Mesenchymal stem cell (in vitro differentiated cells and primary cell): Measurements from ENCODE around the gene ARHGEF19.
"Not testable (repeated sequence)": the region's sequence is repeated elsewhere in the genome, so short reads cannot be mapped to it uniquely, and the experiment has no call there.

Experiments used
- DNase-seq: peaks from one replicate; pipeline ENCODE4 v3.0.0-alpha.2; 2013
- H2AFZ ChIP-seq: one replicate; pipeline ENCODE4 v1.6.1; 2013; ENCODE audit warnings: low read depth, mild to moderate bottlenecking, control low read depth, inconsistent platforms, low read length, moderate library complexity
- H2AK5ac ChIP-seq: 2 replicates; pipeline ENCODE4 v1.6.1; 2013; ENCODE audit warnings: low read length, moderate library complexity, mild to moderate bottlenecking, inconsistent platforms; ENCODE audit not compliant: severe bottlenecking
- H2BK120ac ChIP-seq: one replicate; pipeline ENCODE4 v1.6.1; 2013; ENCODE audit warnings: low read depth, mild to moderate bottlenecking, inconsistent platforms, low read length, moderate library complexity
- H2BK12ac ChIP-seq, 2 experiments: one replicate each; pipeline ENCODE4 v1.6.1; 2013; ENCODE audit warnings: inconsistent platforms in 2 of 2, low read length in 2 of 2, mild to moderate bottlenecking in 2 of 2, moderate library complexity in 2 of 2, control low read depth in 1 of 2
- H2BK15ac ChIP-seq: one replicate; pipeline ENCODE4 v1.6.1; 2013; ENCODE audit warnings: mild to moderate bottlenecking, low read depth, inconsistent platforms; ENCODE audit not compliant: poor library complexity, severe bottlenecking
- H2BK5ac ChIP-seq: 2 replicates; pipeline ENCODE4 v1.6.1; 2013; ENCODE audit warnings: low read depth, mild to moderate bottlenecking, low read length, control low read depth, inconsistent platforms; ENCODE audit not compliant: poor library complexity, severe bottlenecking
- H3K14ac ChIP-seq, 2 experiments: one replicate each; pipeline ENCODE4 v1.6.1; 2013; ENCODE audit warnings: inconsistent platforms in 2 of 2, low read length in 2 of 2, control low read depth in 1 of 2, mild to moderate bottlenecking in 1 of 2, moderate library complexity in 1 of 2
- H3K18ac ChIP-seq, 2 experiments: one replicate each; pipeline ENCODE4 v1.6.1; 2013; ENCODE audit warnings: inconsistent platforms in 2 of 2, low read length in 2 of 2, control low read depth in 1 of 2, low read depth in 1 of 2, mild to moderate bottlenecking in 1 of 2
- H3K23ac ChIP-seq, 2 experiments: one replicate each; pipeline ENCODE4 v1.6.1; 2013; ENCODE audit warnings: inconsistent platforms in 2 of 2, low read length in 2 of 2, mild to moderate bottlenecking in 2 of 2, moderate library complexity in 2 of 2, control low read depth in 1 of 2
- H3K27ac ChIP-seq: 2 replicates; pipeline ENCODE4 v1.5.1; 2013; ENCODE audit warnings: mild to moderate bottlenecking, moderate library complexity, low read length, control low read depth, inconsistent platforms; ENCODE audit not compliant: poor library complexity, severe bottlenecking
- H3K27me3 ChIP-seq, 2 experiments: 2 replicates each; pipeline versions ENCODE4 v1.6.1 to v1.7.0; 2013; ENCODE audit warnings: low read length in 2 of 2, mild to moderate bottlenecking in 2 of 2, moderate library complexity in 2 of 2, control low read depth in 1 of 2, inconsistent platforms in 1 of 2; ENCODE audit not compliant: control insufficient read depth in 1 of 2, insufficient read depth in 1 of 2
- H3K36me3 ChIP-seq, 2 experiments: 2 replicates each; pipeline versions ENCODE4 v1.6.1 to v1.7.0; 2013; ENCODE audit warnings: low read length in 2 of 2, control low read depth in 1 of 2, inconsistent platforms in 1 of 2, low read depth in 1 of 2, mild to moderate bottlenecking in 1 of 2; ENCODE audit not compliant: insufficient read depth in 2 of 2, control insufficient read depth in 1 of 2
- H3K4ac ChIP-seq, 2 experiments: one replicate each; pipeline ENCODE4 v1.6.1; 2013; ENCODE audit warnings: inconsistent platforms in 2 of 2, low read length in 2 of 2, mild to moderate bottlenecking in 2 of 2, moderate library complexity in 2 of 2, control low read depth in 1 of 2, low read depth in 1 of 2
- H3K4me1 ChIP-seq: 2 replicates; pipeline ENCODE4 v1.6.1; 2013; ENCODE audit warnings: low read depth, low read length, control low read depth; ENCODE audit not compliant: control insufficient read depth, insufficient read depth
- H3K4me2 ChIP-seq: 2 replicates; pipeline ENCODE4 v1.6.1; 2013; ENCODE audit warnings: low read length, mild to moderate bottlenecking, inconsistent platforms; ENCODE audit not compliant: poor library complexity, severe bottlenecking
- H3K4me3 ChIP-seq, 2 experiments: 2 replicates each; pipeline versions ENCODE4 v1.5.1 to v1.7.0; 2013; ENCODE audit warnings: low read length in 2 of 2, mild to moderate bottlenecking in 2 of 2, control low read depth in 1 of 2, low read depth in 1 of 2; ENCODE audit not compliant: insufficient read depth in 1 of 2
- H3K79me1 ChIP-seq: replicated peaks from 2 replicates; pipeline ENCODE4 v1.6.1; 2013; ENCODE audit warnings: mild to moderate bottlenecking, control low read depth, low read length, inconsistent platforms; ENCODE audit not compliant: poor library complexity, severe bottlenecking
- H3K9ac ChIP-seq: 2 replicates; pipeline ENCODE4 v1.7.0; 2013; ENCODE audit warnings: mild to moderate bottlenecking, low read length, moderate library complexity
- H3K9me3 ChIP-seq: 2 replicates; pipeline ENCODE4 v1.7.0; 2013; ENCODE audit warnings: mild to moderate bottlenecking, low read length; ENCODE audit not compliant: control insufficient read depth
- H4K8ac ChIP-seq: one replicate; pipeline ENCODE4 v1.6.1; 2013; ENCODE audit warnings: inconsistent platforms, mild to moderate bottlenecking, low read length, moderate library complexity
- H4K91ac ChIP-seq: one replicate; pipeline ENCODE4 v1.6.1; 2013; ENCODE audit warnings: mild to moderate bottlenecking, low read length, inconsistent platforms
- WGBS: methylation state at CpG from one replicate; pipeline ENCODE4 v1.1.7; 2013; ENCODE audit warnings: mixed read lengths; 5-methylcytosine and 5-hydroxymethylcytosine counted together

Gene ARHGEF19

GRCh38 chr1:16171314-16172151, 40.9 kb downstream of the ARHGEF19 start:
- Histone ChIP-seq H3K18ac (peak overlapping the region in 1 of 2 experiments; percentile 48), H3K4me3 (no peak overlapping the region), H3K36me3 (no peaks in the 10 kb centered on the region), H4K8ac (no peak overlapping the region), H2BK5ac (no peak overlapping the region), H3K14ac (no peak overlapping the region), H3K23ac (no peak overlapping the region), H4K91ac (no peak overlapping the region), H2BK12ac (peak overlapping the region; percentile 49 to 70), H2AFZ (no peak overlapping the region), H3K27me3 (peaks cover 0 to 10% of the 10 kb centered on the region in 2 experiments), H3K79me1 (peaks cover 3% of the 10 kb centered on the region), H3K27ac (no peak overlapping the region), H3K9me3 (no peaks in the 10 kb centered on the region), H2BK15ac (peak overlapping the region; percentile 82), H3K4me2 (no peak overlapping the region), H3K9ac (no peak overlapping the region), H2BK120ac (no peak overlapping the region), H3K4ac (peak overlapping the region in 1 of 2 experiments; percentile 15), H3K4me1 (peaks cover 42% of the 10 kb centered on the region), H2AK5ac (peak overlapping the region; percentile 62)
- no peak for DNase-seq
- 85% methylated on average over 19 of the region's 19 CpGs for WGBS

GRCh38 chr1:16170283-16170673, 42.2 kb downstream of the ARHGEF19 start:
- WGBS, result no CpG with 5 or more reads among the region's 3 CpGs
- no peak overlapping the region for H3K4me2 ChIP-seq

GRCh38 chr1:16168622-16169360, 43.7 kb downstream of the ARHGEF19 start:
- Histone ChIP-seq H3K9me3 (no peaks in the 10 kb centered on the region), H3K27ac (no peak overlapping the region)
- DNase-seq, result no peak

More at GRCh38 chr1:16170283-16170673, 42.2 kb downstream of the ARHGEF19 start:
- Histone ChIP-seq H2BK12ac (peak overlapping the region in 1 of 2 experiments; percentile 15), H2BK15ac (no peak overlapping the region), H3K23ac (no peak overlapping the region), H4K8ac (no peak overlapping the region), H3K4me1 (peaks cover 41% of the 10 kb centered on the region), H3K27ac (no peak overlapping the region), H2BK120ac (no peak overlapping the region), H3K18ac (no peak overlapping the region), H3K4ac (no peak overlapping the region), H3K9ac (no peak overlapping the region), H2AK5ac (no peak overlapping the region), H3K79me1 (peaks cover 6% of the 10 kb centered on the region), H4K91ac (no peak overlapping the region), H2BK5ac (no peak overlapping the region), H2AFZ (no peak overlapping the region), H3K14ac (no peak overlapping the region), H3K9me3 (no peaks in the 10 kb centered on the region), H3K27me3 (peaks cover 0 to 10% of the 10 kb centered on the region in 2 experiments), H3K4me3 (no peak overlapping the region), H3K36me3 (no peaks in the 10 kb centered on the region)
- DNase-seq, result no peak

GRCh38 chr1:16168144-16168495, 44.3 kb downstream of the ARHGEF19 start:
- not testable (repeated sequence) for H2BK120ac ChIP-seq, H2AK5ac ChIP-seq, H3K27me3 ChIP-seq, H3K27ac ChIP-seq, H4K8ac ChIP-seq, H3K4me3 ChIP-seq, H3K4me2 ChIP-seq, H2AFZ ChIP-seq, H3K23ac ChIP-seq, H3K4ac ChIP-seq, H3K36me3 ChIP-seq, H3K79me1 ChIP-seq, H3K14ac ChIP-seq, H2BK5ac ChIP-seq, H3K9ac ChIP-seq, H3K18ac ChIP-seq, H3K9me3 ChIP-seq, DNase-seq
- peaks cover 30% of the 10 kb centered on the region for H3K4me1 ChIP-seq
- peak overlapping the region in 1 of 2 experiments; percentile 92 for H2BK12ac ChIP-seq
- H2BK15ac ChIP-seq, result peak overlapping the region; percentile 23
- WGBS, result 54% methylated on average over 9 of the region's 10 CpGs
- peak overlapping the region; percentile 52 for H4K91ac ChIP-seq

More at GRCh38 chr1:16168622-16169360, 43.7 kb downstream of the ARHGEF19 start:
- H2AK5ac ChIP-seq, result no peak overlapping the region
- H3K14ac ChIP-seq, result no peak overlapping the region
- peaks cover 6% of the 10 kb centered on the region for H3K79me1 ChIP-seq
- 89% methylated on average over 11 of the region's 13 CpGs for WGBS
- H3K4me3 ChIP-seq, result no peak overlapping the region
- H3K9ac ChIP-seq, result no peak overlapping the region
- H2BK12ac ChIP-seq, result peak overlapping the region in 1 of 2 experiments; percentile 51
- H4K8ac ChIP-seq, result no peak overlapping the region
- H2BK5ac ChIP-seq, result no peak overlapping the region
- H2BK15ac ChIP-seq, result no peak overlapping the region
- no peak overlapping the region for H4K91ac ChIP-seq
- H3K4me2 ChIP-seq, result no peak overlapping the region
- no peak overlapping the region for H2AFZ ChIP-seq
- no peaks in the 10 kb centered on the region for H3K36me3 ChIP-seq
- peak overlapping the region; percentile 24 to 37 for H3K4ac ChIP-seq
- H3K18ac ChIP-seq, result peak overlapping the region in 1 of 2 experiments; percentile 41
- H3K23ac ChIP-seq, result no peak overlapping the region
- peaks cover 0 to 10% of the 10 kb centered on the region in 2 experiments for H3K27me3 ChIP-seq
- peaks cover 34% of the 10 kb centered on the region for H3K4me1 ChIP-seq
- H2BK120ac ChIP-seq, result peak overlapping the region; percentile 50
